PFSK-1 (cell line): ENCODE measurements around the gene ACP5.

Source experiments
- POLR2AphosphoS5 ChIP-seq: IDR thresholded peaks from 2 replicates; pipeline ENCODE4 v1.6.1; 2012; ENCODE audit warnings: low read depth, mild to moderate bottlenecking, control low read depth, low read length, moderate library complexity
- REST ChIP-seq, 2 experiments: IDR thresholded peaks; 2 replicates each; pipeline versions ENCODE4 v1.6.1 to v1.8.0; 2011 to 2012; ENCODE audit warnings: low read depth in 2 of 2, low read length in 2 of 2, control low read depth in 1 of 2, inconsistent platforms in 1 of 2, mild to moderate bottlenecking in 1 of 2, moderate library complexity in 1 of 2; ENCODE audit not compliant: insufficient read depth in 1 of 2
- SIN3A ChIP-seq: IDR thresholded peaks from 2 replicates; pipeline ENCODE4 v1.6.1; 2012; ENCODE audit warnings: mild to moderate bottlenecking, low read length, moderate library complexity, borderline replicate concordance; ENCODE audit not compliant: insufficient read depth
- TAF1 ChIP-seq: IDR thresholded peaks from 2 replicates; pipeline ENCODE4 v1.6.1; 2012; ENCODE audit warnings: low read length, control low read depth, borderline replicate concordance; ENCODE audit not compliant: insufficient read depth

- TF ChIP-seq REST (IDR thresholded peaks at IDR 0.05; ENCODE audit: insufficient read depth in 1 of 2, low read depth in 2 of 2, low read length in 2 of 2) (no peak), TAF1 (no peak), SIN3A (no peak), POLR2AphosphoS5 (no peak)
These were observed 28.0 kb downstream of the ACP5 start for GRCh38 chr19:11549386-11549953.
